Stimulated activated CD4-positive, alpha-beta T cell treated with anti-CD3 and anti-CD28 coated beads, Interleukin-12 subunit alpha, Interleukin-12 subunit beta, amount 100 ng/mL, for 48 hours (primary cell): ENCODE results near the gene PRKAB2.
A peak's percentile ranks its signal among the peaks of the same experiment; 100 is the strongest.
"Not testable (repeated sequence)": the region's sequence is repeated elsewhere in the genome, so short reads cannot be mapped to it uniquely, and the experiment has no call there.

Experiments used
- DNase-seq, 3 donors: peaks; one replicate each; pipeline ENCODE4 v3.0.0-alpha.2; 2020; ENCODE audit warnings: low read depth in 2 of 3, low spot score in 1 of 3

Gene PRKAB2

GRCh38 chr1:147172168-147173016, at the start of gene PRKAB2:
Gene PRKAB2, minus strand, starts transcription at chr1:147172470. Its CDS starts 326 bp downstream, at chr1:147172144.
- peak; percentile 87 to 88 (median 88) for DNase-seq

- DNase-seq = no peak
Measured at GRCh38 chr1:147218606-147219005, 46.3 kb upstream of the PRKAB2 start.

GRCh38 chr1:147217141-147217540, 44.9 kb upstream of the PRKAB2 start:
- DNase-seq = no peak

GRCh38 chr1:147216124-147216523, 43.9 kb upstream of the PRKAB2 start:
- no peak for DNase-seq

GRCh38 chr1:147215540-147215916, 43.3 kb upstream of the PRKAB2 start:
- no peak for DNase-seq

GRCh38 chr1:147214842-147215539, 42.7 kb upstream of the PRKAB2 start:
- DNase-seq = no peak

GRCh38 chr1:147214325-147214724, 42.1 kb upstream of the PRKAB2 start:
- DNase-seq = no peak

- no peak for DNase-seq
Measured at GRCh38 chr1:147213271-147213670, 41.0 kb upstream of the PRKAB2 start.

GRCh38 chr1:147211577-147211976, 39.3 kb upstream of the PRKAB2 start:
- DNase-seq = no peak

- DNase-seq = no peak
Measured at GRCh38 chr1:147210987-147211386, 38.7 kb upstream of the PRKAB2 start.

GRCh38 chr1:147209825-147210821, 37.9 kb upstream of the PRKAB2 start:
- DNase-seq = no peak

- DNase-seq = no peak
Measured at GRCh38 chr1:147208619-147209018, 36.3 kb upstream of the PRKAB2 start.

- no peak for DNase-seq
Measured at GRCh38 chr1:147207192-147207591, 34.9 kb upstream of the PRKAB2 start.

GRCh38 chr1:147204080-147204479, 31.8 kb upstream of the PRKAB2 start:
- no peak for DNase-seq

- no peak for DNase-seq
Measured at GRCh38 chr1:147202576-147202975, 30.3 kb upstream of the PRKAB2 start.

- DNase-seq = no peak
Measured at GRCh38 chr1:147201786-147202185, 29.5 kb upstream of the PRKAB2 start.

GRCh38 chr1:147201276-147201675, 29.0 kb upstream of the PRKAB2 start:
- no peak for DNase-seq

GRCh38 chr1:147197324-147197723, 25.1 kb upstream of the PRKAB2 start:
- DNase-seq = not testable (repeated sequence)

- no peak for DNase-seq
Measured at GRCh38 chr1:147189514-147189913, 17.2 kb upstream of the PRKAB2 start.

GRCh38 chr1:147185432-147185831, 13.2 kb upstream of the PRKAB2 start:
- DNase-seq = no peak
